ENCODE results near the gene MMRN2.
A peak's percentile ranks its signal among the peaks of the same experiment; 100 is the strongest.
"Not testable (repeated sequence)": the region's sequence is repeated elsewhere in the genome, so short reads cannot be mapped to it uniquely, and the experiment has no call there.

MMRN2 gene

GRCh38 chr10:86937502-86938154 lies 19.8 kb downstream of the MMRN2 start:
- DNase-seq = no peak

GRCh38 chr10:86936661-86937501 lies 20.5 kb downstream of the MMRN2 start:
- no peak for DNase-seq

GRCh38 chr10:86934162-86934711 lies 23.2 kb downstream of the MMRN2 start:
- not testable (repeated sequence) for DNase-seq

- no peak for DNase-seq
These were observed 24.7 kb downstream of the MMRN2 start for GRCh38 chr10:86932674-86933073.

GRCh38 chr10:86931872-86932271 lies 25.5 kb downstream of the MMRN2 start:
- no peak for DNase-seq

- DNase-seq = no peak
These were observed 27.7 kb downstream of the MMRN2 start for GRCh38 chr10:86929468-86930380.

- no peak for DNase-seq
These were observed 34.9 kb downstream of the MMRN2 start for GRCh38 chr10:86922553-86922961.

- no peak for DNase-seq
These were observed 39.4 kb downstream of the MMRN2 start for GRCh38 chr10:86918022-86918471.

GRCh38 chr10:86914734-86915133 lies 42.7 kb downstream of the MMRN2 start:
- no peak for DNase-seq

GRCh38 chr10:86905429-86905828 lies 52.0 kb downstream of the MMRN2 start:
- DNase-seq = no peak

GRCh38 chr10:86904600-86904999 lies 52.8 kb downstream of the MMRN2 start:
- no peak for DNase-seq

- DNase-seq = no peak
These were observed 56.5 kb downstream of the MMRN2 start for GRCh38 chr10:86900955-86901354.

- peak; percentile 9 for DNase-seq
These were observed 57.6 kb downstream of the MMRN2 start for GRCh38 chr10:86899670-86900276.

GRCh38 chr10:86899132-86899531 lies 58.3 kb downstream of the MMRN2 start:
- DNase-seq = no peak

GRCh38 chr10:86898511-86898910 lies 58.9 kb downstream of the MMRN2 start:
- DNase-seq = no peak

GRCh38 chr10:86889997-86890396 lies 67.4 kb downstream of the MMRN2 start:
- no peak for DNase-seq

GRCh38 chr10:86888585-86889381 lies 68.6 kb downstream of the MMRN2 start:
- DNase-seq = no peak

Data from CD4-positive, alpha-beta T cell treated with Interferon gamma for 1 hour (primary cell).